Coronary artery (tissue), 2 donors: Measurements from ENCODE around the gene HVCN1.
"Not testable (repeated sequence)": the region's sequence is repeated elsewhere in the genome, so short reads cannot be mapped to it uniquely, and the experiment has no call there.

Experiments used
- DNase-seq: peaks from one replicate; pipeline ENCODE4 v3.0.0-alpha.2; 2017; ENCODE audit warnings: low spot score
- H3K27ac ChIP-seq, 2 donors: fragments of 200-600 bp; sonication (generic); one replicate each; pipeline ENCODE4 v1.5.1; 2016 to 2019
- H3K4me3 ChIP-seq: fragments of 200-600 bp; sonication (generic); 2 replicates; pipeline ENCODE4 v1.5.1; 2016; ENCODE audit warnings: mild to moderate bottlenecking, moderate library complexity
- TF ChIP-seq, protein P1 (sequence below): fragments of 200-600 bp; sonication (generic); IDR thresholded peaks from one replicate; pipeline ENCODE4 v1.5.1; 2019; ENCODE audit warnings: antibody characterized with exemption

The HVCN1 gene

GRCh38 chr12:110656071-110656655 lies 32.8 kb downstream of the HVCN1 start:
- no peak for DNase-seq
- Histone ChIP-seq H3K27ac (no peak overlapping the region), H3K4me3 (no peak overlapping the region)
- TF ChIP-seq, protein P1, sequence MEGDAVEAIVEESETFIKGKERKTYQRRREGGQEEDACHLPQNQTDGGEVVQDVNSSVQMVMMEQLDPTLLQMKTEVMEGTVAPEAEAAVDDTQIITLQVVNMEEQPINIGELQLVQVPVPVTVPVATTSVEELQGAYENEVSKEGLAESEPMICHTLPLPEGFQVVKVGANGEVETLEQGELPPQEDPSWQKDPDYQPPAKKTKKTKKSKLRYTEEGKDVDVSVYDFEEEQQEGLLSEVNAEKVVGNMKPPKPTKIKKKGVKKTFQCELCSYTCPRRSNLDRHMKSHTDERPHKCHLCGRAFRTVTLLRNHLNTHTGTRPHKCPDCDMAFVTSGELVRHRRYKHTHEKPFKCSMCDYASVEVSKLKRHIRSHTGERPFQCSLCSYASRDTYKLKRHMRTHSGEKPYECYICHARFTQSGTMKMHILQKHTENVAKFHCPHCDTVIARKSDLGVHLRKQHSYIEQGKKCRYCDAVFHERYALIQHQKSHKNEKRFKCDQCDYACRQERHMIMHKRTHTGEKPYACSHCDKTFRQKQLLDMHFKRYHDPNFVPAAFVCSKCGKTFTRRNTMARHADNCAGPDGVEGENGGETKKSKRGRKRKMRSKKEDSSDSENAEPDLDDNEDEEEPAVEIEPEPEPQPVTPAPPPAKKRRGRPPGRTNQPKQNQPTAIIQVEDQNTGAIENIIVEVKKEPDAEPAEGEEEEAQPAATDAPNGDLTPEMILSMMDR: no peak

DNA sequence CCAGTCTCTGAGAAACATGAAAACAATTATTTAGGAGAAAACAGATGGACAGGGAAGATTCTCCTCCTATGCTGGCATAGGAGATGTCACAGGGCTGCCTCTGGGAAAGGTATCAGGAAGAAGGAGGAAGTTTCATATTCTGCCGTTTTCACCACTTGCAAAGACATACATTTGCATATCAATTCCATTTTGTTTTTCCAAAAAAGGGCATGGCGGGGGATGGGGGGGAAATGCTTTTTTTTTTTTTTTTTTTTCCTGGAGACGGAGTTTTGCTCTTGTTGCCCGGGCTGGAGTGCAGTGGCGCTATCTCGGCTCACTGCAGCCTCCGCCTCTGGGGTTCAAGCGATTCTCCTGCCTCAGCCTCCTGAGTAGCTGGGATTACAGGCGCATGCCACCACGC lies 34.7 kb downstream of the HVCN1 start:
- not testable (repeated sequence) for DNase-seq, H3K27ac ChIP-seq

GRCh38 chr12:110649341-110649847 lies 39.5 kb downstream of the HVCN1 start:
- Histone ChIP-seq H3K4me3 (no peak overlapping the region), H3K27ac (no peak overlapping the region)
- DNase-seq: no peak
- TF ChIP-seq, protein P1: no peak

More for the DNA sequence above, 34.7 kb downstream of the HVCN1 start:
- H3K4me3 ChIP-seq: not testable (repeated sequence)

- DNase-seq: no peak
- Histone ChIP-seq H3K4me3 (no peak overlapping the region), H3K27ac (no peak overlapping the region)
- TF ChIP-seq, protein P1: no peak
Observed at GRCh38 chr12:110647631-110648040, 41.3 kb downstream of the HVCN1 start.

DNA sequence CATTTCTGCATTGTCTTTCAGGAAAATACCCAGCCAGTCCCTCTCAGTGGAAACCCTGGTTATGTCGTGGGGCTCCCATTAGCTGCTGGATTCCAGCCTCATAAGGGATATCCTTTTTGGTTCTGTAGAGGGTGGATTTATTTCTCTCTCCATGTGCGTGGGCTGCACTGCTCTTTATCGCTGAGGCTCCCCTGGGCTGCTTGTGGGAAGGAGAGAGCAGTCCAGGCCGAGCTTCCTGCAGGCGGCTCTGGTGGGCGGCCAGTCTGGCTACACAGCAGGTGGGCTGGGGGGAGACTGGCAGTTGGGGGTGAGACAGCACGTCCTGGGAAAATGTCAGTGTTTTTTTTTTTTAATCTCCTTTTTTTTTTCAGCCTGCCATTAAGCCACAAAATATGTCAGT lies 47.4 kb downstream of the HVCN1 start:
- TF ChIP-seq, protein P1: no peak
- peak overlapping the region in 1 of 2 donors; percentile 18 for H3K27ac ChIP-seq
- no peak overlapping the region for H3K4me3 ChIP-seq
- DNase-seq: no peak

- no peak overlapping the region for H3K4me3 ChIP-seq
- peak overlapping the region; percentile 27 to 56 for H3K27ac ChIP-seq
- DNase-seq: no peak
- TF ChIP-seq, protein P1: no peak
Observed at GRCh38 chr12:110640275-110641025, 48.5 kb downstream of the HVCN1 start.

- TF ChIP-seq, protein P1: no peak
- no peak for DNase-seq
- Histone ChIP-seq H3K4me3 (no peak overlapping the region), H3K27ac (peak overlapping the region; percentile 27 to 56)
Observed at GRCh38 chr12:110639336-110640141, 49.4 kb downstream of the HVCN1 start.
